HCT116 (cell line): Measurements from ENCODE around the gene RASL12. TPM values are rescaled to one million over a fixed set of nuclear protein-coding genes. Genes with fewer than 3 reads are reported as not detected.

Experiments used
- ATAC-seq: fragments of 200-7000 bp; cut with Tn5 transposase; 2 replicates; pipeline ENCODE4 v1.9.1; 2020; ENCODE audit warnings: mild to moderate bottlenecking, moderate library complexity
- BruUV-seq: library from RNA; stranded (reverse); fragments of 400-500 nt; replicated peaks from 2 replicates; lab custom pipeline; 2021; lab: Mats Ljungman, UMichigan
- CTCF ChIA-PET: fragments of 300-600 bp; sonication (Branson Sonifier 250); formaldehyde crosslinking; loops from one replicate; lab custom pipeline; 2021; ENCODE audit warnings: antibody characterized with exemption; lab: Charles Lee
- POLR2A ChIA-PET: fragments of 300-600, 350-600 bp; sonication (Branson Sonifier 250); formaldehyde crosslinking; loops from one replicate; lab custom pipeline; 2021; ENCODE audit warnings: antibody characterized with exemption; lab: Charles Lee
- RAD21 ChIA-PET, 2 experiments: fragments of 300-600 bp; sonication (Branson Sonifier 250); formaldehyde crosslinking; loops; one replicate each; lab custom pipeline; 2023; ENCODE audit warnings: low total read pairs in 2 of 2; ENCODE audit not compliant: uncharacterized antibody in 2 of 2, unreplicated experiment in 2 of 2, low non-redundant PET in 1 of 2; lab: Charles Lee
- DNase-seq: peaks from one replicate; pipeline ENCODE4 v3.0.0-alpha.2; 2010; ENCODE audit warnings: low read depth, low spot score
- H2AFZ ChIP-seq: fragments of 200-600 bp; shearing (Covaris generic), sonication (generic); 2 replicates; pipeline ENCODE4 v1.6.1; 2017; ENCODE audit warnings: low read depth, mixed run types, mixed read lengths, antibody characterized with exemption, low read length; ENCODE audit not compliant: poor library complexity, severe bottlenecking
- H3K27ac ChIP-seq: 2 replicates; pipeline ENCODE4 v1.5.1; 2012; ENCODE audit warnings: low read depth, low read length
- H3K27me3 ChIP-seq: fragments of 200-600 bp; sonication (generic); 2 replicates; pipeline ENCODE4 v1.6.1; 2016; ENCODE audit warnings: mixed run types, low read length, mixed read lengths; ENCODE audit not compliant: insufficient read depth
- H3K36me3 ChIP-seq, 2 experiments: fragments of 200-500 bp in 1 of 2; fragments of 200-600 bp in 1 of 2; sonication (Bioruptor generic) in 1 of 2; sonication (generic) in 1 of 2; 2 replicates each; pipeline versions ENCODE4 v1.5.1 to v1.6.1; 2014 to 2016; ENCODE audit warnings: low read length in 2 of 2, inconsistent platforms in 1 of 2, mixed read lengths in 1 of 2, mixed run types in 1 of 2; ENCODE audit not compliant: insufficient read depth in 2 of 2, control insufficient read depth in 1 of 2
- H3K4me1 ChIP-seq, 2 experiments: fragments of 200-600 bp in 1 of 2; sonication (generic) in 1 of 2; 2 replicates each; pipeline versions ENCODE4 v1.5.1 to v1.6.1; 2012 to 2017; ENCODE audit warnings: low read length in 2 of 2, inconsistent platforms in 1 of 2, mild to moderate bottlenecking in 1 of 2, mixed read lengths in 1 of 2, mixed run types in 1 of 2, moderate library complexity in 1 of 2; ENCODE audit not compliant: insufficient read depth in 2 of 2, control insufficient read depth in 1 of 2
- H3K4me2 ChIP-seq: fragments of 200-600 bp; sonication (generic); 2 replicates; pipeline ENCODE4 v1.6.1; 2017; ENCODE audit warnings: mixed run types, low read length, mixed read lengths
- H3K4me3 ChIP-seq, 2 experiments: fragments of 200-600 bp in 1 of 2; sonication (generic) in 1 of 2; replicated peaks in 1 of 2; 2 replicates each; pipeline ENCODE4 v1.5.1; 2011 to 2016; ENCODE audit warnings: low read length in 2 of 2, control low read depth in 1 of 2, low read depth in 1 of 2, mild to moderate bottlenecking in 1 of 2, mixed read lengths in 1 of 2, mixed run types in 1 of 2
- H3K79me2 ChIP-seq: fragments of 200-600 bp; sonication (generic); 2 replicates; pipeline ENCODE4 v1.6.1; 2017; ENCODE audit warnings: mild to moderate bottlenecking, mixed run types, low read length, moderate library complexity, mixed read lengths; ENCODE audit not compliant: insufficient read depth
- H3K9ac ChIP-seq: fragments of 200-600 bp; sonication (generic); 2 replicates; pipeline ENCODE4 v1.6.1; 2016; ENCODE audit warnings: low read length, mixed read lengths
- H3K9me2 ChIP-seq: fragments of 200-600 bp; sonication (generic), shearing (Covaris generic); 2 replicates; pipeline ENCODE4 v1.6.1; 2017; ENCODE audit warnings: mixed run types, mild to moderate bottlenecking, moderate library complexity; ENCODE audit not compliant: insufficient read depth
- H3K9me3 ChIP-seq, 2 experiments: fragments of 200-500 bp in 1 of 2; fragments of 200-600 bp in 1 of 2; sonication (Bioruptor generic) in 1 of 2; sonication (generic) in 1 of 2; 2 replicates each; pipeline ENCODE4 v1.6.1; 2014 to 2017; ENCODE audit warnings: low read length in 2 of 2, mixed read lengths in 2 of 2, inconsistent platforms in 1 of 2, low read depth in 1 of 2, mild to moderate bottlenecking in 1 of 2, mixed run types in 1 of 2, moderate library complexity in 1 of 2; ENCODE audit not compliant: control insufficient read depth in 1 of 2, insufficient read depth in 1 of 2
- H4K20me1 ChIP-seq: fragments of 200-600 bp; sonication (generic), shearing (Covaris generic); 2 replicates; pipeline ENCODE4 v1.6.1; 2017; ENCODE audit warnings: mixed run types, mild to moderate bottlenecking, moderate library complexity; ENCODE audit not compliant: insufficient read depth
- EZH2 ChIP-seq: fragments of 200-600 bp; sonication (generic); IDR thresholded peaks from 2 replicates; pipeline ENCODE4 v1.6.1; 2017; ENCODE audit warnings: antibody characterized with exemption, mixed run types
- RAD21 ChIP-seq: IDR thresholded peaks from 2 replicates; pipeline ENCODE4 v1.6.1; 2012; ENCODE audit warnings: low read depth, mild to moderate bottlenecking
- TCF7L2 ChIP-seq: IDR thresholded peaks from 2 replicates; pipeline ENCODE4 v1.7.0; 2011; ENCODE audit warnings: borderline replicate concordance, inconsistent platforms; ENCODE audit not compliant: insufficient read depth, insufficient read length; ENCODE audit errors: extremely low read depth
- ZFX ChIP-seq: fragments of 450-650 bp; IDR thresholded peaks from 2 replicates; pipeline ENCODE4 v1.6.1; 2017
- intact Hi-C: fragments of 100-400 bp; cut with micrococcal nuclease; formaldehyde crosslinking; loops from 2 replicates; pipeline ENCODE4 v1.10.0; 2022
- total RNA-seq: library from RNA; stranded (reverse); gene quantifications from one replicate; pipeline ENCODE4 v1.2.1, GENCODE V29; 2021; ENCODE audit not compliant: unreplicated experiment
- TF ChIP-seq, protein P1 (sequence below): IDR thresholded peaks from 2 replicates; pipeline ENCODE4 v1.6.1; 2012
- TF ChIP-seq, protein P2 (sequence below), 3 experiments: fragments of 200-600 bp in 1 of 3; sonication (generic) in 1 of 3; IDR thresholded peaks in 2 of 3; conservative IDR thresholded peaks in 1 of 3; 2 replicates each; pipeline ENCODE4 v1.5.1; 2012 to 2017; ENCODE audit warnings: low read depth in 2 of 3, low read length in 2 of 3, antibody characterized with exemption in 1 of 3, borderline replicate concordance in 1 of 3, control low read depth in 1 of 3, mild to moderate bottlenecking in 1 of 3, mixed read lengths in 1 of 3, mixed run types in 1 of 3, moderate library complexity in 1 of 3; ENCODE audit not compliant: insufficient read depth in 1 of 3

Gene RASL12
- total RNA-seq, 1 experiment from 2014 or later = 0.25 TPM

DNA sequence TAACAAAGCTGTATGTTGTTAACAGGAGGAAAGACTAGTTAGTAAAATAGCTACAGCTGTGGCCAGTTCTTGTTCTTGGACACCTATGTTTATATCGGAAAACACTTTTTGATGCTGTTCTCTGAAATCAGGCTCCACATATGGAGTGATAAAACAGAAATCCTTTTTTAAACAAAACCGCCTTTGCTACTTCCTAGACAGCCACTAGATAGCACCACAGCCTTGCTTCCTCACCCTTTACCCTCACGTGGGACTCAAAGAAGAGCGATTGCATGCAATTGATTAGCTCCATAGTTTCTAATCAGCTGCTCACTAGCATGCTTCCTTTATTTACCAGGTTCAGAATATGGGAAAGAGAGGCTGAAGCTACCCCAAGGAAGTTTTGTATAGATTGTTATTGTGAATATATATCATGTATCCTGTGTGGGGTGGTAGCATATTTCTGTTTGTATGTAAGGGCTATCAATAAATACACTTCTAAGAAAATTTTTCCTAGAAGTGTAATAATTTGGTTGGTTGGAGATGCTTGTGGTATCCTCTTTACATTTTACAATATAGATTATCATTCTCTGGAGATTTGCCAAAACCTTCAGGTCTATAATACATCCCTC is 34.0 kb downstream of the RASL12 start:
- Histone ChIP-seq H2AFZ (peak overlapping the region; percentile 96), H3K4me2 (peak overlapping the region; percentile 57), H3K27me3 (no peaks in the 10 kb centered on the region), H3K4me3 (no peak overlapping the region), H3K79me2 (peaks cover 4% of the 10 kb centered on the region), H3K9ac (no peak overlapping the region), H3K9me3 (no peaks in the 10 kb centered on the region), H3K9me2 (no peaks in the 10 kb centered on the region), H3K4me1 (peaks cover 0 to 19% of the 10 kb centered on the region in 2 experiments; a peak in 3 of 4 replicates), H3K36me3 (no peaks in the 10 kb centered on the region), H3K27ac (no peak overlapping the region)
- ChIA-PET RAD21 (interaction anchor here in 1 of 2 experiments (1.0 to 1.2 kb wide), 2 partner anchors 68 to 271 kb away, joined by 3 to 4 read pairs; partner anchors contain the start of gene RNU5B-1), CTCF (interaction anchor here (0.6 to 1.8 kb wide), 12 partner anchors 18 to 264 kb away, joined by 3 to 13 read pairs (median 4); partner anchors contain the start of genes CLPX and PARP16), POLR2A (interaction anchor here (2.4 kb wide), 1 partner anchor 271 kb away, joined by 9 read pairs; the partner anchor contains the start of gene RNU5B-1)
- ATAC-seq = peak; percentile 43
- DNase-seq = peak; percentile 31
- intact Hi-C loops = loop anchor here (1.0 to 5.0 kb wide), 8 partner anchors 21 to 352 kb away; partner anchors contain the start of genes CLPX, PIF1 and RNU5B-1
- BruUV-seq = no TSS peak
- TF ChIP-seq ZFX (no peak), TCF7L2 (no peak), EZH2 (no peak), RAD21 (peak; percentile 75)
- TF ChIP-seq, protein P1, sequence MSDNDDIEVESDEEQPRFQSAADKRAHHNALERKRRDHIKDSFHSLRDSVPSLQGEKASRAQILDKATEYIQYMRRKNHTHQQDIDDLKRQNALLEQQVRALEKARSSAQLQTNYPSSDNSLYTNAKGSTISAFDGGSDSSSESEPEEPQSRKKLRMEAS = 0 out of 2 replicates have a peak, but pooled peaks have one; percentile 11
- TF ChIP-seq, protein P2, sequence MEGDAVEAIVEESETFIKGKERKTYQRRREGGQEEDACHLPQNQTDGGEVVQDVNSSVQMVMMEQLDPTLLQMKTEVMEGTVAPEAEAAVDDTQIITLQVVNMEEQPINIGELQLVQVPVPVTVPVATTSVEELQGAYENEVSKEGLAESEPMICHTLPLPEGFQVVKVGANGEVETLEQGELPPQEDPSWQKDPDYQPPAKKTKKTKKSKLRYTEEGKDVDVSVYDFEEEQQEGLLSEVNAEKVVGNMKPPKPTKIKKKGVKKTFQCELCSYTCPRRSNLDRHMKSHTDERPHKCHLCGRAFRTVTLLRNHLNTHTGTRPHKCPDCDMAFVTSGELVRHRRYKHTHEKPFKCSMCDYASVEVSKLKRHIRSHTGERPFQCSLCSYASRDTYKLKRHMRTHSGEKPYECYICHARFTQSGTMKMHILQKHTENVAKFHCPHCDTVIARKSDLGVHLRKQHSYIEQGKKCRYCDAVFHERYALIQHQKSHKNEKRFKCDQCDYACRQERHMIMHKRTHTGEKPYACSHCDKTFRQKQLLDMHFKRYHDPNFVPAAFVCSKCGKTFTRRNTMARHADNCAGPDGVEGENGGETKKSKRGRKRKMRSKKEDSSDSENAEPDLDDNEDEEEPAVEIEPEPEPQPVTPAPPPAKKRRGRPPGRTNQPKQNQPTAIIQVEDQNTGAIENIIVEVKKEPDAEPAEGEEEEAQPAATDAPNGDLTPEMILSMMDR (IDR thresholded peaks at IDR 0.05 in 2 of 3, conservative IDR thresholded peaks at IDR 0.05 in 1 of 3; ENCODE audit: borderline replicate concordance in 1 of 3, insufficient read depth in 1 of 3, low read depth in 2 of 3, low read length in 2 of 3) = peak; percentile 48 to 57 (median 54); a peak in 4 of 6 replicates
- TF ChIP-seq, all 23 proteins: peak for 3
- no peaks in the 10 kb centered on the region for H4K20me1 ChIP-seq
